HepG2 (cell line): Measurements from ENCODE around the gene RAD51AP1. TPM values are rescaled to one million over a fixed set of nuclear protein-coding genes. Genes with fewer than 3 reads are reported as not detected.

Experiments used
- ATF7-NPFF ChIP-seq: sonication (generic); formaldehyde crosslinking; IDR thresholded peaks from 2 replicates; pipeline ENCODE4 v1.8.1; 2023; ENCODE audit warnings: mild to moderate bottlenecking, low read depth, missing genetic modification reagents, moderate library complexity
- E2F2 ChIP-seq: sonication (generic); formaldehyde crosslinking; IDR thresholded peaks from 2 replicates; pipeline ENCODE4 v1.4.0; 2020; ENCODE audit warnings: missing genetic modification reagents, borderline replicate concordance
- FOXC1 ChIP-seq: sonication (generic); formaldehyde crosslinking; IDR thresholded peaks from 2 replicates; pipeline ENCODE4 v1.8.0; 2022; ENCODE audit warnings: mild to moderate bottlenecking, missing genetic modification reagents, borderline replicate concordance
- FOXJ3 ChIP-seq: sonication (generic); formaldehyde crosslinking; IDR thresholded peaks from 2 replicates; pipeline ENCODE4 v1.4.0; 2020; ENCODE audit warnings: missing genetic modification reagents, mild to moderate bottlenecking, borderline replicate concordance
- FOXM1 ChIP-seq: sonication (generic); formaldehyde crosslinking; IDR thresholded peaks from 2 replicates; pipeline ENCODE4 v1.5.0; 2020; ENCODE audit warnings: missing genetic modification reagents
- MED1 ChIP-seq: sonication (generic); formaldehyde crosslinking; IDR thresholded peaks from 2 replicates; pipeline ENCODE4 v1.4.0; 2020; ENCODE audit warnings: missing genetic modification reagents
- NCOA1 ChIP-seq: sonication (generic); formaldehyde crosslinking; IDR thresholded peaks from 2 replicates; pipeline ENCODE4 v1.9.0; 2021; ENCODE audit warnings: missing genetic modification reagents
- PPARG ChIP-seq: conservative IDR thresholded peaks from 2 replicates; pipeline ENCODE4 v1.6.1; 2016; ENCODE audit warnings: missing biosample characterization, missing genetic modification reagents
- RXRA ChIP-seq: sonication (generic); formaldehyde crosslinking; IDR thresholded peaks from 2 replicates; pipeline ENCODE4 v1.5.1; 2020; ENCODE audit warnings: missing genetic modification reagents
- SSRP1 ChIP-seq: IDR thresholded peaks from 2 replicates; pipeline ENCODE4 v1.6.1; 2016; ENCODE audit warnings: control low read depth
- STAG1 ChIP-seq: sonication (generic); formaldehyde crosslinking; IDR thresholded peaks from 2 replicates; pipeline ENCODE4 v1.4.0; 2020; ENCODE audit warnings: missing genetic modification reagents
- TRAFD1 ChIP-seq: sonication (generic); formaldehyde crosslinking; IDR thresholded peaks from 2 replicates; pipeline ENCODE4 v1.5.1; 2020; ENCODE audit warnings: missing genetic modification reagents, mild to moderate bottlenecking, borderline replicate concordance
- ZKSCAN5 ChIP-seq: sonication (generic); formaldehyde crosslinking; IDR thresholded peaks from 2 replicates; pipeline ENCODE4 v1.5.1; 2020; ENCODE audit warnings: mild to moderate bottlenecking, missing genetic modification reagents
- ZMAT3 ChIP-seq: sonication (generic); formaldehyde crosslinking; conservative IDR thresholded peaks from 2 replicates; pipeline ENCODE4 v1.7.0; 2021; ENCODE audit warnings: missing genetic modification reagents
- ZNF253 ChIP-seq: sonication (generic); formaldehyde crosslinking; IDR thresholded peaks from 2 replicates; pipeline ENCODE4 v1.8.0; 2022; ENCODE audit warnings: mild to moderate bottlenecking, missing genetic modification reagents, borderline replicate concordance
- ZNF30 ChIP-seq: sonication (generic); formaldehyde crosslinking; IDR thresholded peaks from 2 replicates; pipeline ENCODE4 v1.5.0; 2020; ENCODE audit warnings: mild to moderate bottlenecking, missing genetic modification reagents
- ZNF34 ChIP-seq: sonication (generic); formaldehyde crosslinking; IDR thresholded peaks from 2 replicates; pipeline ENCODE4 v1.4.0; 2020; ENCODE audit warnings: mild to moderate bottlenecking, missing genetic modification reagents, borderline replicate concordance
- ZNF431 ChIP-seq: sonication (generic); formaldehyde crosslinking; IDR thresholded peaks from 2 replicates; pipeline ENCODE4 v1.9.0; 2022; ENCODE audit warnings: missing genetic modification reagents, low read depth, mild to moderate bottlenecking, borderline replicate concordance
- ZNF510 ChIP-seq: sonication (generic); formaldehyde crosslinking; IDR thresholded peaks from 2 replicates; pipeline ENCODE4 v1.4.0; 2020; ENCODE audit warnings: low read depth, mild to moderate bottlenecking, missing genetic modification reagents
- ZNF513 ChIP-seq: sonication (generic); formaldehyde crosslinking; conservative IDR thresholded peaks from 2 replicates; pipeline ENCODE4 v1.5.0; 2020; ENCODE audit warnings: missing genetic modification reagents
- ZNF768 ChIP-seq: sonication (generic); formaldehyde crosslinking; IDR thresholded peaks from 2 replicates; pipeline ENCODE4 v1.4.0; 2020; ENCODE audit warnings: missing genetic modification reagents
- ZSCAN12 ChIP-seq: sonication (generic); formaldehyde crosslinking; IDR thresholded peaks from 2 replicates; pipeline ENCODE4 v1.9.0; 2021; ENCODE audit warnings: mild to moderate bottlenecking, missing genetic modification reagents
- polyA plus RNA-seq, 8 experiments: library from polyadenylated mRNA; depleted of rRNA in 3 of 8; stranded (reverse) in 7 of 8; unstranded in 1 of 8; fragments of >200 nt; fragmentation: Illumina TruSeq in 4 of 8; extraction: Trizol in 4 of 8; gene quantifications; 2 replicates each; pipeline versions ENCODE4 v1.2.1 to v1.2.3, GENCODE V29; 2011 to 2016; ENCODE audit warnings: low read depth in 4 of 8, missing spikeins in 1 of 8, mixed read lengths in 1 of 8; ENCODE audit not compliant: insufficient read depth in 1 of 8
- total RNA-seq, 5 experiments: library from RNA; depleted of rRNA; stranded (reverse); fragments of >200 nt; fragmentation: Illumina TruSeq; extraction: Trizol; gene quantifications; 2 replicates each; pipeline ENCODE4 v1.2.3, GENCODE V29; 2016; ENCODE audit warnings: low read depth in 1 of 5
- TF ChIP-seq, protein P1 (sequence below): sonication (generic); formaldehyde crosslinking; IDR thresholded peaks from 2 replicates; pipeline ENCODE4 v1.4.0; 2020; ENCODE audit warnings: missing genetic modification reagents

The RAD51AP1 gene
- total and polyA plus RNA-seq, 2 of the 13 experiments (the other 11 are each of a cell fraction or from before 2014, with no cell fraction given) = 16.6 to 49.3 TPM

DNA sequence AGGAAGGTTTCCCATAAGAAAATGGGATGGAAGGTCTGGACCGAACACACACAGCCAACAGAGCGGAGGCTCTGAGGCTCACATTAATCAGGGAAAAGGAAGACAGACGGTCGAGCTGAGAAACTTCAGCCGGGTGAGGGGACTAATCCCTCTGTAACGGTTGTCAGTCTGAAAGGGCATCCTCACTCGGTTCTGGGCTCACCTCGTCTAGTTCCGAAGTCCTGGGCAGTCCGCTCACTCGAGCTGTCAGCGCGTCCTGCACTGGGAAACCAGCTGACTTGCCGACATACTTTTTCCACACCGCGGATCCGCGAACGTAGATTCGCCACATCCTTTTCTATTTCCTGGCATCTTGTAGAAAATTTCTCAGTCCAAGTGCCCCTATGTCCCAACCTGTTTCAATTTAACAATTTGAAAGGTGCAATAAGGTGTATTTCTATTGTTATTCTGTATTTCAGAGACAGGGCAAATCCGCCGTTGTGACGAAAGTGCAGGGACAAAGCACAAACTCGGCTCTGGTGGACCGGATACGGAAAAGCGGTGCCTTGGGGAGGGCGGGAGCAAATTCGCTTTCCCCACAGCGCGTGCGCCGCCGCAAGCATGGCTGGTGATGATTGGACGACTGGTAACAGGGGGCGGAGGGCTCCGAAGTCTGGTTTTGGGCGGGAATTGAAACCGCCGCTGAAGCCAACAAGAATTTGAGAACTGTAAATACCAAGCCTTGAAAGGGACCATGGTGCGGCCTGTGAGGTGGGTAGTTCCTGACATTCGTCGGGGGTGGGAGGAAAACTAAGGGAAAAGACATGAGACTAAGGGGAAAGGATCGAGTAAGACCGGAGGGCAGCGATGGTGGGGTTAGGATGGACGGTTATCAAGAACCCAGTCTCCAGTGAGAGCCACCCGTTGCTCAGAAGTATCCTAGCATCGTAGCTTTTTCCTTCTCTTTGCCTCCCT lies at the start of gene RAD51AP1 (continued):
- TF ChIP-seq FOXM1 (CRISPR knock-in tag) (no peak), PPARG (CRISPR knock-in tag) (0 out of 2 replicates have a peak, but pooled peaks have one; percentile 9), ZNF431 (CRISPR knock-in tag) (no peak), ZNF510 (peak; percentile 87; the same call in 1 of the 2 replicates), E2F2 (CRISPR knock-in tag) (no peak), NCOA1 (no peak), ZSCAN12 (CRISPR knock-in tag) (no peak), ATF7-NPFF (CRISPR knock-in tag) (no peak), ZNF34 (CRISPR knock-in tag) (no peak), ZNF513 (no peak), FOXC1 (no peak; the same call in 1 of the 2 replicates), STAG1 (CRISPR knock-in tag) (no peak), FOXJ3 (peak; percentile 53; the same call in 1 of the 2 replicates), ZKSCAN5 (0 out of 2 replicates have a peak, but pooled peaks have one; percentile 33), TRAFD1 (CRISPR knock-in tag) (no peak), ZNF30 (CRISPR knock-in tag) (no peak), ZNF253 (CRISPR knock-in tag) (no peak), ZMAT3 (no peak), RXRA (CRISPR knock-in tag) (no peak), ZNF768 (CRISPR knock-in tag) (no peak), MED1 (CRISPR knock-in tag) (no peak), SSRP1 (CRISPR knock-in tag) (no peak)
- TF ChIP-seq, protein P1, sequence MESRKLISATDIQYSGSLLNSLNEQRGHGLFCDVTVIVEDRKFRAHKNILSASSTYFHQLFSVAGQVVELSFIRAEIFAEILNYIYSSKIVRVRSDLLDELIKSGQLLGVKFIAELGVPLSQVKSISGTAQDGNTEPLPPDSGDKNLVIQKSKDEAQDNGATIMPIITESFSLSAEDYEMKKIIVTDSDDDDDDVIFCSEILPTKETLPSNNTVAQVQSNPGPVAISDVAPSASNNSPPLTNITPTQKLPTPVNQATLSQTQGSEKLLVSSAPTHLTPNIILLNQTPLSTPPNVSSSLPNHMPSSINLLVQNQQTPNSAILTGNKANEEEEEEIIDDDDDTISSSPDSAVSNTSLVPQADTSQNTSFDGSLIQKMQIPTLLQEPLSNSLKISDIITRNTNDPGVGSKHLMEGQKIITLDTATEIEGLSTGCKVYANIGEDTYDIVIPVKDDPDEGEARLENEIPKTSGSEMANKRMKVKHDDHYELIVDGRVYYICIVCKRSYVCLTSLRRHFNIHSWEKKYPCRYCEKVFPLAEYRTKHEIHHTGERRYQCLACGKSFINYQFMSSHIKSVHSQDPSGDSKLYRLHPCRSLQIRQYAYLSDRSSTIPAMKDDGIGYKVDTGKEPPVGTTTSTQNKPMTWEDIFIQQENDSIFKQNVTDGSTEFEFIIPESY = no peak; the same call in 1 of the 2 replicates
